ENCODE data around the gene SNX20. TPM values are rescaled to one million over a fixed set of nuclear protein-coding genes. Genes with fewer than 3 reads are reported as not detected.

The SNX20 gene
- total and polyA plus RNA-seq, 2 of the 13 experiments (the other 11 are each of a cell fraction or from before 2014, with no cell fraction given), result not detected

DNA sequence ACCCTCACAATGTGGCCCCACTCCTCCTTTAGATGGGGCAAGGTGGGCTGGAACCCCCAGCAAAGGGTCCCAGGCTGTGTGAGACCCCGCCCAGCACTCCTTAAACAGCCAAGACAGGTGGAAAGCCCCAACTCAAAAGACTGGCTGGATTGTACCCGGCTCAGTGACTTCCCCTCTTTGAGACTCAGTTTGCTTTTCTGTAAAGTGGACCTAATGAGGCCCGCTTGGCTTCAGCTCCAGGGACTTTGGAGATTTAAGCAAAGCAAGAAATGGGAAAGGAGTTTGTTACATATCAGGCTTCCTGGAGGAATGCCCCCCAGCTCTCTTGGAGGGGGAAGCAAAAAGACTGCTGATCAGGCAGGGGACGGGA lies 39.3 kb downstream of the SNX20 start (continued):
- TF ChIP-seq, protein P1, sequence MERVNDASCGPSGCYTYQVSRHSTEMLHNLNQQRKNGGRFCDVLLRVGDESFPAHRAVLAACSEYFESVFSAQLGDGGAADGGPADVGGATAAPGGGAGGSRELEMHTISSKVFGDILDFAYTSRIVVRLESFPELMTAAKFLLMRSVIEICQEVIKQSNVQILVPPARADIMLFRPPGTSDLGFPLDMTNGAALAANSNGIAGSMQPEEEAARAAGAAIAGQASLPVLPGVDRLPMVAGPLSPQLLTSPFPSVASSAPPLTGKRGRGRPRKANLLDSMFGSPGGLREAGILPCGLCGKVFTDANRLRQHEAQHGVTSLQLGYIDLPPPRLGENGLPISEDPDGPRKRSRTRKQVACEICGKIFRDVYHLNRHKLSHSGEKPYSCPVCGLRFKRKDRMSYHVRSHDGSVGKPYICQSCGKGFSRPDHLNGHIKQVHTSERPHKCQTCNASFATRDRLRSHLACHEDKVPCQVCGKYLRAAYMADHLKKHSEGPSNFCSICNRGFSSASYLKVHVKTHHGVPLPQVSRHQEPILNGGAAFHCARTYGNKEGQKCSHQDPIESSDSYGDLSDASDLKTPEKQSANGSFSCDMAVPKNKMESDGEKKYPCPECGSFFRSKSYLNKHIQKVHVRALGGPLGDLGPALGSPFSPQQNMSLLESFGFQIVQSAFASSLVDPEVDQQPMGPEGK (CRISPR knock-in tag; IDR thresholded peaks at IDR 0.05), result 0 out of 2 replicates have a peak, but pooled peaks have one; percentile 13
- TF ChIP-seq ZNF180 (CRISPR knock-in tag; IDR thresholded peaks at IDR 0.05; ENCODE audit: borderline replicate concordance, low read depth) (no peak), HIVEP1 (CRISPR knock-in tag; IDR thresholded peaks at IDR 0.05) (no peak), SPEN (CRISPR knock-in tag; IDR thresholded peaks at IDR 0.05; ENCODE audit: low read depth) (0 out of 2 replicates have a peak, but pooled peaks have one; percentile 23), ZNF850 (CRISPR knock-in tag; conservative IDR thresholded peaks at IDR 0.05) (no peak), ZNF841 (CRISPR knock-in tag; IDR thresholded peaks at IDR 0.05; ENCODE audit: borderline replicate concordance) (no peak), RBM22 (optimal IDR thresholded peaks at IDR 0.05; ENCODE audit: low read length) (peak; percentile 18), SALL1 (CRISPR knock-in tag; IDR thresholded peaks at IDR 0.05) (no peak), KDM1A (CRISPR knock-in tag; IDR thresholded peaks at IDR 0.05) (no peak), ZSCAN9 (CRISPR knock-in tag; IDR thresholded peaks at IDR 0.05; ENCODE audit: borderline replicate concordance) (no peak), ZMYM4 (CRISPR knock-in tag; IDR thresholded peaks at IDR 0.05) (no peak), ZFY (CRISPR knock-in tag; IDR thresholded peaks at IDR 0.05) (no peak), NR2F1 (CRISPR knock-in tag; IDR thresholded peaks at IDR 0.05) (no peak), GTF3A (CRISPR knock-in tag; conservative IDR thresholded peaks at IDR 0.05) (no peak), ZNF10 (CRISPR knock-in tag; IDR thresholded peaks at IDR 0.05; ENCODE audit: borderline replicate concordance, low read depth) (no peak), TCF7 (IDR thresholded peaks at IDR 0.05; ENCODE audit: low read depth) (no peak), ZBTB42 (CRISPR knock-in tag; IDR thresholded peaks at IDR 0.05) (no peak), SOX13 (IDR thresholded peaks at IDR 0.05) (no peak), SOX13 (CRISPR knock-in tag; conservative IDR thresholded peaks at IDR 0.05 in 1 of 2, IDR thresholded peaks at IDR 0.05 in 1 of 2) (no peak), MTA3 (CRISPR knock-in tag; IDR thresholded peaks at IDR 0.05) (no peak)
- TF ChIP-seq, protein P2, sequence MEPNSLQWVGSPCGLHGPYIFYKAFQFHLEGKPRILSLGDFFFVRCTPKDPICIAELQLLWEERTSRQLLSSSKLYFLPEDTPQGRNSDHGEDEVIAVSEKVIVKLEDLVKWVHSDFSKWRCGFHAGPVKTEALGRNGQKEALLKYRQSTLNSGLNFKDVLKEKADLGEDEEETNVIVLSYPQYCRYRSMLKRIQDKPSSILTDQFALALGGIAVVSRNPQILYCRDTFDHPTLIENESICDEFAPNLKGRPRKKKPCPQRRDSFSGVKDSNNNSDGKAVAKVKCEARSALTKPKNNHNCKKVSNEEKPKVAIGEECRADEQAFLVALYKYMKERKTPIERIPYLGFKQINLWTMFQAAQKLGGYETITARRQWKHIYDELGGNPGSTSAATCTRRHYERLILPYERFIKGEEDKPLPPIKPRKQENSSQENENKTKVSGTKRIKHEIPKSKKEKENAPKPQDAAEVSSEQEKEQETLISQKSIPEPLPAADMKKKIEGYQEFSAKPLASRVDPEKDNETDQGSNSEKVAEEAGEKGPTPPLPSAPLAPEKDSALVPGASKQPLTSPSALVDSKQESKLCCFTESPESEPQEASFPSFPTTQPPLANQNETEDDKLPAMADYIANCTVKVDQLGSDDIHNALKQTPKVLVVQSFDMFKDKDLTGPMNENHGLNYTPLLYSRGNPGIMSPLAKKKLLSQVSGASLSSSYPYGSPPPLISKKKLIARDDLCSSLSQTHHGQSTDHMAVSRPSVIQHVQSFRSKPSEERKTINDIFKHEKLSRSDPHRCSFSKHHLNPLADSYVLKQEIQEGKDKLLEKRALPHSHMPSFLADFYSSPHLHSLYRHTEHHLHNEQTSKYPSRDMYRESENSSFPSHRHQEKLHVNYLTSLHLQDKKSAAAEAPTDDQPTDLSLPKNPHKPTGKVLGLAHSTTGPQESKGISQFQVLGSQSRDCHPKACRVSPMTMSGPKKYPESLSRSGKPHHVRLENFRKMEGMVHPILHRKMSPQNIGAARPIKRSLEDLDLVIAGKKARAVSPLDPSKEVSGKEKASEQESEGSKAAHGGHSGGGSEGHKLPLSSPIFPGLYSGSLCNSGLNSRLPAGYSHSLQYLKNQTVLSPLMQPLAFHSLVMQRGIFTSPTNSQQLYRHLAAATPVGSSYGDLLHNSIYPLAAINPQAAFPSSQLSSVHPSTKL (CRISPR knock-in tag; IDR thresholded peaks at IDR 0.05), result no peak
- TF ChIP-seq, protein P3, sequence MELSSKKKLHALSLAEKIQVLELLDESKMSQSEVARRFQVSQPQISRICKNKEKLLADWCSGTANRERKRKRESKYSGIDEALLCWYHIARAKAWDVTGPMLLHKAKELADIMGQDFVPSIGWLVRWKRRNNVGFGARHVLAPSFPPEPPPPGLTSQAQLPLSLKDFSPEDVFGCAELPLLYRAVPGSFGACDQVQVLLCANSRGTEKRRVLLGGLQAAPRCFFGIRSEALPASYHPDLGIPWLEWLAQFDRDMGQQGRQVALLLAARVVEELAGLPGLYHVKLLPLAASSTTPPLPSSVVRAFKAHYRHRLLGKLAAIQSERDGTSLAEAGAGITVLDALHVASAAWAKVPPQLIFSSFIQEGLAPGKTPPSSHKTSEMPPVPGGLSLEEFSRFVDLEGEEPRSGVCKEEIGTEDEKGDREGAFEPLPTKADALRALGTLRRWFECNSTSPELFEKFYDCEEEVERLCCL (CRISPR knock-in tag; IDR thresholded peaks at IDR 0.05; ENCODE audit: borderline replicate concordance), result no peak
- TF ChIP-seq, protein P4, sequence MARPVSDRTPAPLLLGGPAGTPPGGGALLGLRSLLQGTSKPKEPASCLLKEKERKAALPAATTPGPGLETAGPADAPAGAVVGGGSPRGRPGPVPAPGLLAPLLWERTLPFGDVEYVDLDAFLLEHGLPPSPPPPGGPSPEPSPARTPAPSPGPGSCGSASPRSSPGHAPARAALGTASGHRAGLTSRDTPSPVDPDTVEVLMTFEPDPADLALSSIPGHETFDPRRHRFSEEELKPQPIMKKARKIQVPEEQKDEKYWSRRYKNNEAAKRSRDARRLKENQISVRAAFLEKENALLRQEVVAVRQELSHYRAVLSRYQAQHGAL (CRISPR knock-in tag; IDR thresholded peaks at IDR 0.05; ENCODE audit: not compliant biosample characterization), result no peak

All from HepG2 (cell line).